Suprapubic skin (tissue), 4 donors: ENCODE measurements around the gene SOAT1.

ENCODE experiments used
- POLR2A ChIP-seq, 2 donors: fragments of 450-650 bp; IDR thresholded peaks; one replicate each; pipeline ENCODE4 v1.6.1; 2017; ENCODE audit warnings: antibody characterized with exemption in 2 of 2, mild to moderate bottlenecking in 2 of 2, moderate library complexity in 2 of 2
- POLR2AphosphoS5 ChIP-seq, 3 donors: sonication (generic); formaldehyde crosslinking; IDR thresholded peaks; one replicate each; pipeline ENCODE4 v1.6.1; 2017; ENCODE audit warnings: antibody characterized with exemption in 3 of 3
- TF ChIP-seq, protein P1 (sequence below), 2 donors: fragments of 200-600 bp in 1 of 2; fragments of 450-650 bp in 1 of 2; sonication (generic) in 1 of 2; IDR thresholded peaks; one replicate each; pipeline ENCODE4 v1.5.1; 2016 to 2019; ENCODE audit warnings: antibody characterized with exemption in 2 of 2, mild to moderate bottlenecking in 1 of 2, moderate library complexity in 1 of 2

DNA sequence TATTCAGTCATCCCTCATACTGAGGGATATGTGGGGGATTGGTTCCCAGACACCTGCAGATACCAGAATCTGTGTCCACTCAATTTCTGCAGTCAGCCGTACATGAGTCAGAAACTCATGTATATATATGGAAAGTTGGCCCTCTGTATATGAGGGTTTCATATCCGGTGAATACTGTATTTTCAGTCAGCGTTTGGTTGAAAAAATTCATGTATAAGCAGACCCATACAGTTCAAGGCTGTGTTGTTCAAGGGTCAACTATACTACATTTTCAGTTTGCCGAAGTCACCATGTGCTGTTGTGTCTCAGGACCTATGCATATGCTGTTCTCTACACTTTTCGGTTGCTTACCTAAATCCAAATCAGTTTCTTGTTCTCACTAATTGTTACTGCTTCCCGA lies 82.6 kb downstream of the SOAT1 start:
- no peak for TF ChIP-seq POLR2A (IDR thresholded peaks at IDR 0.05)
- TF ChIP-seq, protein P1, sequence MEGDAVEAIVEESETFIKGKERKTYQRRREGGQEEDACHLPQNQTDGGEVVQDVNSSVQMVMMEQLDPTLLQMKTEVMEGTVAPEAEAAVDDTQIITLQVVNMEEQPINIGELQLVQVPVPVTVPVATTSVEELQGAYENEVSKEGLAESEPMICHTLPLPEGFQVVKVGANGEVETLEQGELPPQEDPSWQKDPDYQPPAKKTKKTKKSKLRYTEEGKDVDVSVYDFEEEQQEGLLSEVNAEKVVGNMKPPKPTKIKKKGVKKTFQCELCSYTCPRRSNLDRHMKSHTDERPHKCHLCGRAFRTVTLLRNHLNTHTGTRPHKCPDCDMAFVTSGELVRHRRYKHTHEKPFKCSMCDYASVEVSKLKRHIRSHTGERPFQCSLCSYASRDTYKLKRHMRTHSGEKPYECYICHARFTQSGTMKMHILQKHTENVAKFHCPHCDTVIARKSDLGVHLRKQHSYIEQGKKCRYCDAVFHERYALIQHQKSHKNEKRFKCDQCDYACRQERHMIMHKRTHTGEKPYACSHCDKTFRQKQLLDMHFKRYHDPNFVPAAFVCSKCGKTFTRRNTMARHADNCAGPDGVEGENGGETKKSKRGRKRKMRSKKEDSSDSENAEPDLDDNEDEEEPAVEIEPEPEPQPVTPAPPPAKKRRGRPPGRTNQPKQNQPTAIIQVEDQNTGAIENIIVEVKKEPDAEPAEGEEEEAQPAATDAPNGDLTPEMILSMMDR (IDR thresholded peaks at IDR 0.05) = no peak
- no peak for TF ChIP-seq POLR2AphosphoS5 (IDR thresholded peaks at IDR 0.05)
